ENCODE results near the gene SOX18.

SOX18 gene

DNA sequence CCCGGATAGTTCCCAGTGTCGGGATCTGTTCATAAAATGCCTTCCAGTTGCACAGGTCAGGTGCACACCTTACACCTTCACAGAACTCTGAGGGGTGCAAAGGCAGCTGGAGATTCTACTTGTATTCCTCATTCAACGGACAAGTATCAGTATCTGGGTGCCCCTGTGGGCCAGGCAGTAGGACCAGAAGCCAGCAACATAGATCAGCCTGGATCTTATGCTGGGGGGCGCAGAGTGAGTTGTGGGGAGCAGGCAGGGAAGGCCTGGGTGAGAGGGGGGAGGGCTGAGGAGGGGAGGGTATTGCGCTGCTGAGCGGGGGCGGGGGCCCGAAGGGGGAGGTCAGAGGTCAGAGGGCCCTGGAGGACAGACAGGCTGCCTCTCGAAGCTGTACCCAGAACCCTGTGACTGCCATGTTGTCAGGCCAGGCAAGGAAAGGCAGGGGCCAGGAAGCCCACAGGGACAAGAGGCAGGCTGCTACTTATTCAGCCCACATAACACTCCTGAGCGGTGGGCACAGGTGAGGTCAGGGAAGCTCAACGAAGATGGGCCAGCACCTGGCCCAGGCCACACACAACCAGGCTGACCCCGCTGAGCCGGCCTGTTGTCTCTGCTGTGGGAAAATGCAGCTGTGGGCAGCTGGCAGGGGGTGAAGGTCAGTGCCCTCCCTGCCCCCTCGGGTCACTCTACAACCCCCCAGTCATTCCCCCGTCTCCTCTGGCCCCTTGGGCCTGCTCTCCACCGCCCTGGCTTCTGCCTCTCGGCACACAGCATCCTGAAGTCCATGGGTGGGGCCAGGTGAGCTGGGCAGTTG, 31.6 kb upstream of the SOX18 start:
- FAIRE-seq: no peak
- no peak for DNase-seq (ENCODE audit: low spot score)

DNA sequence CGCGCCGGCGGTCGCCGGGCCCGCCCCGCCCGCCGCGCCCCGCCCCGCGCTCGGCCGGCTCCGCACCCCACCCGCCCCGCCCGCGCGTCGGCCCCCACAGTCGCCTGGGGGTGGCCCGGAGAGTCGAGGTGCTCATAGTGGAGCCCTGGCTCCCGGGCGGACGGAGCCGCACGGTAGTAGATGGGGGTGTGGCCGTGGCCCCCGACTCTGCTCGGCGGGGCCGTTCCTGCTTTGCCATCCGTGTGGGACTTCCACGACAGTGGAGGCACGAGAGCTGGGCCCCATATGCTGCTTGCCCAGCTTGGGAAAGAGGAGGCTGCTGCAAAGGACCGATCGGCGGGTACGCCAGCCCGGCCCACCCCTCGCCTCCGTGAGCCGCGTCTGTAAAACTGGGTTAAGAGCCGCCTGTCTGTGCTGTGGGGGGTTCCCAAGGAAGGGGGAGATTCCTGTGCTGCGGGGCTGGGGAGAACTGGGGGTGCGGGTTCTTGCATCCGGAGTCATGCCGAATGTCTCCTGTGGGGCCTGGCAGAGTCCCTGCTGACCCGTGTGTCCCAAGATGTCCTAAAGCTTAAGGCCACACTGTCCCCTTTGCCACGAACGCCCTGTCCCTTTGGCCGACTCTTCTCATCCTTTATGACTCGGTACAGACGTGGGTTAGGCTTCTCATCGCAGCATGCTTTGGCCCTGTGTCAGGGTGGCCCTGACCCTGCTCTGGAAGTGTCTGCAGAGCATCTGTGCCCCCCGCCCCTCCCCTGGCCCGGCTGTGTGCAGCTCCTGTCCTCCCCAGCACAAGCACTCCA, 30.8 kb upstream of the SOX18 start, which contains the start of gene OPRL1:
TSS of gene OPRL1 (plus strand) at position 70 of the 800 bp plus-strand sequence. CDS start 12,639 bp downstream, outside the sequence.
- DNase-seq (ENCODE audit: low spot score) (no peak), FAIRE-seq (no peak)

DNA sequence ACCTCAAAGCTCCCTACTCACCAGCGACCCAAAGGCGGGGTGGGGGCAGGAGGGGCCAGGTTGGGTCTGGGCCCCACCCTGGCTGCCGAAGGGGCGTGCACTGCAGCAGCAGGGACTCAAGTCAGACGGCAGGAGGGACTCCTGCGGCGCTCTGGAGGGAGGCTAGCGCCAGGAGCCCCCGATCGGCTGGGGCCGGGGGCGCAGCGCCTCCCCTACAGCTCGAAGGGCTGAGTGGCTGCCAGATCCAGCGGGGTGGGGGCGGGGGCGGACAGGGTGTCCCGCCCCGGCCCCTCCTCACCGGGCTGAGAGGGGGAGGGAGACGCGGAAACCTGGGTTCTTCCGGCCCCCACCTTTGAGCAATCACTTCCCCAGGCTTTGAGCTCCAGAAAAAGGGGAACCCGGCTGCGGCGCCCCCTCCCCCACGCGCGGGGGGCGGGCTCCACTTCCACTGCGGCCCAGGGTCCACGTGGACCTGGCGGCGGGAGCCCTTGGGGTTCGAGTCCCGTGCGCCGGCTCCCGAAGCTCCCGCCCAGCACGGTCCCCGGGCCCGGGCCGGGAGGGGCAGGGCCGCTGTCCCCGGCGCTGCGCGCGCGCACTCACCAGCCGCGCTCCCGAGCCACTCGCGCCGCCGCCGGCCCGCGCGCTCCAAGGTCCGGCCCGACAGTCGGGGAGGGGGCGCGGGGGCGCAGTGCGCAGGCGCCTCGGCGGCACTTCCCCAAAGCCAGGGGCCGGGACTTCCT, 30.0 kb upstream of the SOX18 start, which contains the start of gene RGS19:
TSS of gene RGS19 (minus strand) at position 246 of the 740 bp plus-strand sequence. CDS start 2,632 bp downstream, outside the sequence.
- peak; percentile 91 for DNase-seq (ENCODE audit: low spot score)
- no peak for FAIRE-seq

DNA sequence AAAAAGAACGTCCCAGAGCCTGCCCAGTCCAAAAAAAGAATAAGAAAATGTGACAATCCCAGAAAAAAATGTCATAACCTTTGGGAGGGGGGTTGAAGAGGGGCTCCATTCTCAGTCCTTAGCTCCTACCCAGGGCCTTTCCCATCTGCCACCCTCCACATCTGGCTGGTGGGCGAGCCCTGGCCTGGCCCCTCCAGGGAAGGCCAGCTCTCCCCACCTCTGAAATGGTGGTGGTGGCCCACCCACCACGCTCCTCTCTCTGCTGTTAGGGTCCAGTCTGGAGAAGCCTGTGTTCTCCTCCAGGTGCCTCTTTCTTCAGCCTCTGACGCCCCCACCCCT, 29.5 kb upstream of the SOX18 start:
- FAIRE-seq (no peak), DNase-seq (ENCODE audit: low spot score) (no peak)

DNA sequence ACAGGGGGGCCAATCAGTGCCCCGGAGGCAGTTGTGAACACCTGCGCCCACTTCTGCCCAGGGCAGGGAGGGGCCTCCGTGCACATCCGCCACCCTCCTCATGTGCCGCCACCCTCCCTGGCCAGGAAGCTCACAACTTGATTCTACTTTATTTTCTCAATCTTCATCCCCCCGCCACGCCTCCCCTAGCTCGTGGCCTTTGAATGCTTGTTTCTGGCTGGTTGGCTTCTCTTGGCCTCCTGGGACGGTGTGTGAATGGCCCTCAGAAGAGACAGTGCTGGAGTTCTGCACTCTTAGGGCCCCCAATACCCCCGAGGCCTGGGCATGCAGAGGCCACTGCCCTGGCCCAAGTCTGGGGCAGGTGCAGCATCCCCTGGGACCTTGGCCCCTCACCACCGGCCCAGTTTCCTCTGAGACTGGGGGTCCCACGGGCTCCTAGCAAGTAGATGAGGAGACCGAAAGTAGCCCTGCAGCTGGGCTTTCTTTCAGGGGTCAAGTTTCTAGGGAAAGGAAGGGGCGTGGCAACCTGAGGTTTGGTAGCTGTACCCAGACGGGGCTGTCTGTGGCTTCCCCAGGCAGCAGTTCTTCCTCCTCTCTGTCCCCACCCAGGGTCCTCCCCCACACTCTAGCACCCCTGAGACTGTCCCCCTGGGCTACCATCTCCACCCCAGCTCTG, 28.6 kb upstream of the SOX18 start:
- no peak for FAIRE-seq
- DNase-seq (ENCODE audit: low spot score): no peak

DNA sequence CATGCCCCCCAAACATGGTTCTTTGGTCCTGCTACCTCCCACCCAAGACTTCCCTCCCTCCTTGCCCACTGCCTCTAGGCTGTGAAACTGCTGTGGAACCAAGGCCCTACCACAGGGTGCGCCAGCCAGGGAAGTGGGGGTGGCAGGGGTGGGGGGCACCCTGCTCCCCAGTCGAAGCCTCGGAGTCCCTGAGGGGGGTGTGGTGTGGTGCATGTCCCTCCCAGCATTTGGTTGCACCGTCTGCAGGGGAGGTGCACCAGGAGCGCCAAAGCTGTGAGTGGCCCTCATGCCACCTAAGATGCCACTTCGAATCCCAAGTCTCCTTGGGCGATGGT, 28.1 kb upstream of the SOX18 start:
- no peak for DNase-seq (ENCODE audit: low spot score)
- no peak for FAIRE-seq

DNA sequence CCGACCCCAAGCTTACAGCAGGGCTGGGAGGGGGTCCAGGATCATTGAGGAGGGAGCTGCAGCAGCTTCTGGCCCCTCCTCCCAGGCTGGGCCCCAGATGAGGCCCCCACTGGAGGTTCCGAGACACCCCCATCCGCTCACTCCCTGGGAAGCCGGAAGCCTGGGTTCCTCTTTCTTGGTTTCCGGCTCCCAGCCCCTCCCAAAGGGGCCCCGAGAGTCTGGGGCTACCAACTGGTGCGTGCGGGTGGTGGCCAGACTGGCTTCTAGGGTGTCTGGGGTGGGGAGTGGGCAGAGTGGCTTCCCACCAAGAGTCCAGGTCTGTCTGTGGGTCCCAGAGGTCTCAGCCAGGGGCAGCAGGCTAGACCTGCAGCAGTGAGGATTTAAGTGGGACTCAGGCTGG, 27.7 kb upstream of the SOX18 start:
- FAIRE-seq: no peak
- no peak for DNase-seq (ENCODE audit: low spot score)

DNA sequence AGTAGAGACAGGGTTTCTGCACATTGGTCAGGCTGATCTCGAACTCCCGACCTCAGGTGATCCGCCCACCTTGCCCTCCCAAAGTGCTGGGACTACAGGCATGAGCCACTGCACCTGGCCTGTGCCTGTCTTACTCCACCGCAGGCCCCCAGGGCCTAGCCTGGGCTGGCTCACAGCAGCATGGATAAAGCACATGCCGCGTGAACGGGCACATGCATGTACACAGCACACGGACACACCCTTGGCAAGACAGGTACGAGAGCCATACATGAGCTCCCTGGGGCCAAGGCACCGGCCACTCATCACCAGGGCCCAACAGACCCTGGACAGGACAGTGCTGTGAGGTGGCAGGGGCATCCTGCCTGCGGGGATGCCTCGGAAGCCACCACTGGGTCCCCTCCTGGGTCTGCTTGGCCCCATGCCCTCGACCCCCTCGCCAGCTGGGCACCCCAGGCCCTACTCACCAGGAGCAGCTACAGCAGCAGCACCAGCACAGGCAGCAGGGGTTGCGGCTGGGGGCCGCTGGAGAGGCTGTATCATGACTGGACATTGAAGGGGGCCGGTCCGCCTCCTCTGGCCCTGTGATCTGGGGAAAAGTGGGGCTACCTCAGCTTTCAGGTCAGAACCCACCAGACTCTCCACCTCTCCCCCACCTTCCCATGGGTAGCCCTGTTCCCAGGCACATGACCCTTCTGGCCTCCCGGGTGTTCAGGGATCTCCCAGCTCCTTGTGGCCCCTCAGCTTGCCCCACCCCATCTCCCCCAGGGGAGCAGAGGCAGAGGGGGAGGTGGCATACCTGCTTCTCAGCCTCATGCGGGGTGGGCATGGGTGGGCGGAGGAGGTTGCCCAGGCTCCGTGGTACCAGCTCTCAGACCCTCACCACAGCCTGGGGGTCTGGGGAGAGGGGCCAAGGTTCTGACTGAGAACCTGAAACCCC, 26.9 kb upstream of the SOX18 start:
- DNase-seq (ENCODE audit: low spot score) (no peak), FAIRE-seq (no peak)

DNA sequence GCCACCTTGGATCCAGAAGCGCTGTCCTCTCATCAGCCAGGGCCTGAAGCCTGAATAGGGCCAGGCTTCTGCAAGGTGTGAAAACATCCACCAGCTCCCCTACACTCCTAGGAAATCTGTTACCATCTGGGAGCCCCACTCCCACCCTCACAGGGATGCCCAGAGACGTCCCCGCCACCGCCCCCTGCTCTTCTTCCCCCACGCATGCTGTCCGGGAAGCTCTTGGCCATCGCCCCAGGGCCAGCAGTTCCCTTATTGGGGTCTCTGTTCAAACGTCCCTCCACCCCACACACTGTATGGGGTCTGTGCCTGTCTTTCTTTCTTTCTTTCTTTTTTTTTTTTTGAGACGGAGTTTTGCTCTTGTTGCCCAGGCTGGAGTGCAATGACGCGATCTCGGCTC, 26.1 kb upstream of the SOX18 start:
- FAIRE-seq (no peak), DNase-seq (ENCODE audit: low spot score) (no peak)

DNA sequence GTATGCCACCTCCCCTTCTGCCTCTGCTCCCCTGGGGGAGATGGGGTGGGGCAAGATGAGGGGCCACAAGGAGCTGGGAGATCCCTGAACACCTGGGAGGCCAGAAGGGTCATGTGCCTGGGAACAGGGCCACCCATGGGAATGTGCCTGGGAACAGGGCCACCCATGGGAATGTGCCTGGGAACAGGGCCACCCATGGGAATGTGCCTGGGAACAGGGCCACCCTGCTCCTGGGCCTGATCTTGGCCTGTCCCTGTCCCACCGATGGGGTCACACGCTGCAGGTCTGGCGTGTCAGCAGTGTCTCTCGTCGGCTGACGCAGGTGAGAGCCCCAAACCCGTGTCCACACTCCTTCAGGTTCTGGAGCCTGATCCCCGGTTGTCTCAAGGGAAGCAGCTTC, 25.5 kb upstream of the SOX18 start:
- DNase-seq (ENCODE audit: low spot score) (no peak), FAIRE-seq (no peak)

DNA sequence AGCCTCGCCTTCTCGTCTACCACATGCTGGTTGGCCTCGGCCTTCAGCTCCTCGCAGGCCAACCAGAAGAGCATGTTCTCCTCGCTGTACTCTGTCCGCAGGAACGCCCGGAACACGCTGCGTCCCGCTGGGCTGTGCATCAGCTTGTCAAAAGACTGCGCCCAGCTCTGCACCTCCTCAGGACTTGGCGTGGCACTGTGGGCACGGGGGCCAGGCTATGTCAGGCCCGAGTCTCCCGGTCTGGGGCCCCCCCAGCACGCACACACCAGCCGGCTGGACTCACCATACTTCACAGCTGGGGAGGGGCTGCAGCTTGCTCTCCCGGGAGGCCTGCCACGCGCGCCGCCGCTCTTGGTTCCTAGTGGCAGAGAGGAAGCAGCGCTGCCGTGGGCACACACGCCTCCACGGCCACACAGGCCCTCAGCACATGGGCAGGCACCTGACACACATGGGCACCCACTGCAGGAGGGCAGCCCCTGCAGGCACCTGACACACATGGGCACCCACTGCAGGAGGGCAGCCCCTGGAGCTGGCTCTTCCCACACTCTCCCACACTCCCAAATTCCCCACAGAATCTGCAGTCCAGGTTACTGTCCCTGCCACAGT, 24.8 kb upstream of the SOX18 start:
- no peak for DNase-seq (ENCODE audit: low spot score)
- no peak for FAIRE-seq

DNA sequence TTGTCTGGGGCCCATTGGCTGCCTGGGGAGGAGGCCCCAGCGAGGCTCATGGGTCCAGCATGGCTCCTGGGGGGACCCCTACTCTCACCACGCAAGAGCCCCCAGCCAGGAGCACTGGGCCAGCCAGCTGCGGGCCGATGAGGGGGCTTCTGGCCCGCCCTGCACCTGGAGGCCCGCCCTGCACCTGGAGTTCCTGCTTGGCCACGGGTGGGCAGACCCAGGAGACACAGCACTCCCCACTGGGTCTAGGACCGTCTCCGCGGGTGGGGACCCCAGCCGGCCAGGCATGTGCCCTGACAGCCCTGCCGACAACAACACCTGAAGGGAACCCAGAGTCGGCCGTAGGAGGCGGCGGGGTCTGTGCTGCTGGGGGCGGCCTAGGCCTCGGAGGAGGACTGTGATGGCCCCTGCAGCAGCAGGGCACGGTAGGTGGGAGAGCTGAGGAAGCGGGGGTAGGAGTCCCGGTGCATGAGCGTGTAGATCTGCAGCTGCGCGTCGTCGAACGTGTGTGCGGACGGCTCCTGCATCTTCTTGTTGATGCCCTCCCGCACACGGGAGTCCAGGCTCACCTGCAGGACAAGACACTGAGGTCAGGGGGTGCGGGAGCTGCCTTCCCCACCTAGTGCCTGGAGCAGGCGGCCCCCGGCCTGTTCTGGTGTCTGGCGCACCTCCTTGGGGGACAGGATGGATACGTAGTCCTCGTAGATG, 24.2 kb upstream of the SOX18 start:
- FAIRE-seq: no peak
- no peak for DNase-seq (ENCODE audit: low spot score)

DNA sequence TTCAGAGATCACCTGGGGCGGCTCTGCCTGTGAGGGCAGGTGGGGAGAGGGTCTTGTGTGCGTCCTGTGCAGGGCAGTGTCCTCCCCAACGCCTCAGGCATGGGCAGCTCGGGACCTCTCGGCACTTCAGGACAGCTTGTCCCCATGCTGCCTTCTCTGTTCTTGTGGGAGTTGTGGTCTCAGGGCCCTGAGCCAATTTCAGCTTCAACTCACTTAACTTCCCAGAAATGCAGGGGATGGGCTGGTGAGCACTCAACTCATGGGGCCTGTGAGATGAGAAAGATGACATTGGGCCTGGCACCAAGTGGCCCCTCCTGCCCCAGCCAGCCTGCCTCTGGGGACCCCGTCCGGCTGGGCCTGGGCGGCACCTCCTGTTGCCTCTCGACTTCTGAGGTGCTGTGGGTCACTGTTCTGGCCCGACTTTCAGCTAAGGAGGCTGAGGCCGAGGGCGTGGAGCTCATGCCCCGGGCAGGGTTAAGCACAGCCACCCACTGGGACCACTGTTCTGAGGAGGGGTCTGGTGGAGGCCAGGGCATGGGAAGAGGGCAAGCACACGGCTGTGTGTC, 23.1 kb upstream of the SOX18 start:
- FAIRE-seq: no peak
- DNase-seq (ENCODE audit: low spot score): no peak

DNA sequence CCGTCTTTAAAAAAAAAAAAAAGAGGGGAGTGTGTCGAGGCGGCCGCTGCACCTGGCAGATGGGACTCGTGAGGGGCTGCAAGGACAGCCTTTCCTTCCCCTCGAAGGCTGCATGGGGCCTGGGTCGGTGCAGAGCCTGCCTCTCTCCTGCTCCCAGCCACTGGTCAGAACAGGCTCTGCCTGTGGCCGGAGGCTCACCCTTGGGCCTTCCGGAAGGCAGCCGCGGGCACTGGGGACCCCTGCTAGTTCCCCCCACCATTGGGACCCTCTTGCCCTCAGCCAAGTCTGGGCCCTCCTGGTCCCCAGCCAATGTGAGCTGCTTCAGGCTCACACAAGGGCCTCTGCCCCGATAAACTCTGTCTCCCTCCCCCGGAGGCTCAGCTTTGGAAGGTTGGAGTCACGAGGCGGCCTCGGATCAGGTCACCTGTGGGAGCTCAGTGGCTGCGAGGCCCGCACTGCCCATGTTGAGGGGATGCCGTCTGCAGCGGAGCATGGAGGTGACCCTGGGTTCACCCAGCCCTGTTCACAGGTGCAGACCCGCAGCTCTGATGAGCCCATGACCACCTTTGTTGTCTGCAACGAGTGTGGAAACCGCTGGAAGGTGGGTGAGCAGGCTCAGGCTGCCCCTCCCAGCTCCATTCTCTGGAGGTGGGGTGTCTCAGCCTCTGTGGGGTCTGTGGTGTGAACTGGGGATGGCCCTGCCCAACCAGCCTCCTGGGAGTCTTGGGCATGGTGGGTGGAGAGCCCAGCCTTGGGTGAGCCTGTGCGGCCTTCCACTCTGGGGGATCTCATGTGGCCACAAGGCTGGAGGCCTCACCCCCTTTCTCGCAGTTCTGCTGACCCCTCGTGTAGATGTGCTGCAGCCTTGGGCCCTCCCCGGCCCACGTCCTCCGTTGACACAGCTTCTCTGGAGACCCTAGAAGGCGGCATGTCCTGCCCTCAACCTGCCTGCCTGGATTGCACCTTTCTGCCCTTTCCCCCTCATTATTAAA, 22.2 kb upstream of the SOX18 start:
- DNase-seq (ENCODE audit: low spot score): no peak
- FAIRE-seq: no peak

DNA sequence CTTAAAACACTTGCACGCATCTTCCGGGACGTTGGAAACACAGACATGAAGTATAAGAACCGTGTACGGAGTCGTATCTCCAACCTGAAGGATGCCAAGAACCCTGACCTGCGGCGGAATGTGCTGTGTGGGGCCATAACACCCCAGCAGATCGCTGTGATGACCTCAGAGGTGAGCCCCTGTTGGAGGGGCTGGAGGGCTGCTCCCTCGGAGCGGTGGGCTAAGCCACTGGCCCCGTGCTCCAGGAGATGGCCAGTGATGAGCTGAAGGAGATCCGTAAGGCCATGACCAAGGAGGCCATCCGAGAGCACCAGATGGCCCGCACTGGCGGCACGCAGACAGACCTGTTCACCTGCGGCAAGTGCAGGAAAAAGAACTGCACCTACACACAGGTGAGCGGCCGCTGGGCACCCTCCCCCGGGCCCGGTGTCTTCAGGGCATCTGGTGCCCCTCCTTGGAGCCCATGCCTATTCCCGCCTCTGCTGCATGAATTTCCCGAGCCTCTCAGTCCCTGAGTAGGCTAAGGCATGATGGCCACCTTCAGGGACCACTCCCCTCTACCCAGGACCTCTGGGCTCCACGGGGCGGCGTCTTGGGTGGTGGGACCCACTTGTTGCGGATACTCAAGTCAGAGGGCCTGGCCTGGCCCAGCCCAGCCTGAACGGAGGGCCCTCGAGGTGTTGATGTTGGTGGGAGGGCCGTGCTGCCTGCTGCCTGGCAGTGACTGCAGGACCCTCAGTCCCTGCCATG, 21.0 kb upstream of the SOX18 start:
- FAIRE-seq: no peak

DNA sequence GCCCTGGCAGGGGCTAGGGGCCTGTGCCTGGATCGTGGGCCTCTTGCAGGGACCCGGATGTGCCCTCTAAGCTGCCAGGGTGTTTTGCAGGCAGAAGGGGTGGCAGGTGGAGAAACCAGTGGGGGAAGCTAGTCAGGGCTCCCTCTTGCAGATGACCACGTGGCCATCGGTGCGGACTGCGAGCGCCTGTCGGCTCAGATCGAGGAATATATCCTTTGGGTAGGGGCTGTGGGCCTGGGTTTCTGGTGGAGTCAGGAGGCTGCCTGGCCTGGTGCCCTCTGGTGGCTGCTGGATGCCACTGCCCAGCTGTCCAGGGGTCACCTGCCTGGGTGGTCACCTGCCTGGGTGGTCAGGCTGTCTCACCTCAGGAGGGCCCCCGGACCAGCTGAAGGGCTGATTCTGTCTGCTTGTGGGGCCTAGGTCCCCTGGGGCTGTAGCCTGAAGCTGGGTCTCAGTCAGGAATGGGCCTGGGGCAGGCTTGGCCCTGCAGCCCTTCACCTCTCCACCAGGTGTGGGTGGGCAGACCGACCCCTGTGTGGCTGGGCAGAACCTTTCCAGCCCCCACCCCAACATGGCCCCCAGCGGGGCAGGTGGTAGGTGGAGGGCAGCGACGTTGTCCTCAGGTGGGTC, 20.3 kb upstream of the SOX18 start:
- FAIRE-seq (peak; percentile 46), DNase-seq (ENCODE audit: low spot score) (peak; percentile 65)

More for the DNA sequence above, 21.0 kb upstream of the SOX18 start:
- no peak for DNase-seq (ENCODE audit: low spot score)

DNA sequence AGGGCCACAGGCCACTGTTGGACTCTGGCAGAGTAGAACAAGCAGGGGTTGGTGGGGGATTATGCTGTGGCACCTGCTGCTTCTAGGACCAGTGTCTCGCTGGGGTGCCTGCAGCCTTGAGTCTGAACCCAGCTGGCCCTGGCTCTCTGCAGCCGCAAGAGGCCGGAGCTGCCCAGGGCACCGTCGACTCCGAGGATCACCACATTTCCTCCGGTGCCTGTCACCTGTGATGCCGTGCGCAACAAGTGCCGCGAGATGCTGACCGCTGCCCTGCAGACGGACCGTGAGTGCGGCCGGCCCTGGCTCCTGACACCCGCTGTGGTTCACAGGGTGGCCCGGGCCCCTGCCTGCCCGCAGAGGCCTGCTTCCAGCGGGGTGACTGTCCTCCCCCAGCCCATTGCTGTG, 19.8 kb upstream of the SOX18 start:
- FAIRE-seq: no peak
- DNase-seq (ENCODE audit: low spot score): no peak
